Measurements from ENCODE around the gene BMP7. TPM values are rescaled to one million over a fixed set of nuclear protein-coding genes. Genes with fewer than 3 reads are reported as not detected.

BMP7 gene
- total and polyA plus RNA-seq, 9 donors, result 0.07 to 19.4 (median 0.83) TPM

DNA sequence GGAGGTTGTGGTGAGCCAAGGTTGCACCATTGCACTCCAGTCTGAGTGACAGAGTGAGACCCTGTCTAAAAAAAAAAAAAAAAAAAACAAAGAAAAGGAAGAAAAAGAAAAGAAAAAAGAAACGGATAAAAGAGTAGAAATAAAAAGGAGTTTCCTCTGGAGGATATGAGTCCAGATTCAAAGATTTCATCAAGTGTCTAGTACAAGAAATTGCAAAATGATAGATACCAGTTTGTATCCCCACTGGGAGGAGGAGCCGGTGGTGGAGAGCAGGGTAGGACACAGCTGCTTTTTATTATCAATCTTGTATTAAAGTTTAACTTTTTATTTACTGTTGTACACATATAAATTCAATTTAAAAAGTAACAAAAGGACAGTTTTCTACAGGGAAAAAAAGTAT, 113.9 kb downstream of the BMP7 start:
- Histone ChIP-seq H3K4me3 (no peak overlapping the region), H3K36me3 (no peaks in the 10 kb centered on the region), H3K27me3 (no peaks in the 10 kb centered on the region), H3K4me1 (ENCODE audit: insufficient read depth) (no peaks in the 10 kb centered on the region), H3K9me3 (no peaks in the 10 kb centered on the region), H3K27ac (no peak overlapping the region)
- no peak for TF ChIP-seq EP300 (IDR thresholded peaks at IDR 0.05)
- no peak for TF ChIP-seq POLR2A (IDR thresholded peaks at IDR 0.05)
- TF ChIP-seq, protein P1, sequence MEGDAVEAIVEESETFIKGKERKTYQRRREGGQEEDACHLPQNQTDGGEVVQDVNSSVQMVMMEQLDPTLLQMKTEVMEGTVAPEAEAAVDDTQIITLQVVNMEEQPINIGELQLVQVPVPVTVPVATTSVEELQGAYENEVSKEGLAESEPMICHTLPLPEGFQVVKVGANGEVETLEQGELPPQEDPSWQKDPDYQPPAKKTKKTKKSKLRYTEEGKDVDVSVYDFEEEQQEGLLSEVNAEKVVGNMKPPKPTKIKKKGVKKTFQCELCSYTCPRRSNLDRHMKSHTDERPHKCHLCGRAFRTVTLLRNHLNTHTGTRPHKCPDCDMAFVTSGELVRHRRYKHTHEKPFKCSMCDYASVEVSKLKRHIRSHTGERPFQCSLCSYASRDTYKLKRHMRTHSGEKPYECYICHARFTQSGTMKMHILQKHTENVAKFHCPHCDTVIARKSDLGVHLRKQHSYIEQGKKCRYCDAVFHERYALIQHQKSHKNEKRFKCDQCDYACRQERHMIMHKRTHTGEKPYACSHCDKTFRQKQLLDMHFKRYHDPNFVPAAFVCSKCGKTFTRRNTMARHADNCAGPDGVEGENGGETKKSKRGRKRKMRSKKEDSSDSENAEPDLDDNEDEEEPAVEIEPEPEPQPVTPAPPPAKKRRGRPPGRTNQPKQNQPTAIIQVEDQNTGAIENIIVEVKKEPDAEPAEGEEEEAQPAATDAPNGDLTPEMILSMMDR (IDR thresholded peaks at IDR 0.05), result no peak
- 34 to 59% (median 48%) methylated on average over 2 of the region's 2 CpGs for WGBS, 3 donors
- intact Hi-C loops (cut with DNase I), result no loop called here
- no peak for DNase-seq

DNA sequence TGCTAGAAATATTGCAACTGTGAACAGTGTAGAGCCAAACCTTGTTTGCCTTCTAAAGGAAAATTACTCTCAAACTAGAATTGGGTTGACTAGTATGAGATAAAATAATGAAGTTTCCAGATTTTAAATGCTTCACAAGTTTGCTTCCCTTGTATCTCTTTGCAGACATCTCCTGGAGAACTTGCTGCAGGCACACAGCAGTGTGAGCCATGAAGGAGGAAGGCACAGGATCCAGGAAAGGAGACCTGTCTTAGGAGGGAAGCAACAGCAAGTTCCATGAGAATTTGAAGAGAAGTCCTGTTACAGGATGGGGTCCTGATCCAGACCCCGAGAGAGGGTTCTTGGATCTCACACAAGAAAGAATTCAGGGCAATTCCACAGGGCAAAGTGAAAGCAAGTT, 115.9 kb downstream of the BMP7 start:
- no peak overlapping the region for H3K4me3 ChIP-seq
- H3K27me3 ChIP-seq, result no peaks in the 10 kb centered on the region
- DNase-seq, result no peak
- no peaks in the 10 kb centered on the region for H3K4me1 ChIP-seq (ENCODE audit: insufficient read depth)
- intact Hi-C loops (cut with DNase I), result no loop called here
- no peaks in the 10 kb centered on the region for H3K36me3 ChIP-seq
- WGBS, 3 donors, result 60 to 83% (median 81%) methylated on average over 1 of the region's 1 CpG
- TF ChIP-seq POLR2A (IDR thresholded peaks at IDR 0.05) (no peak), EP300 (IDR thresholded peaks at IDR 0.05) (no peak)
- TF ChIP-seq, protein P1 (IDR thresholded peaks at IDR 0.05), result no peak
- H3K27ac ChIP-seq, result no peak overlapping the region
- no peaks in the 10 kb centered on the region for H3K9me3 ChIP-seq

DNA sequence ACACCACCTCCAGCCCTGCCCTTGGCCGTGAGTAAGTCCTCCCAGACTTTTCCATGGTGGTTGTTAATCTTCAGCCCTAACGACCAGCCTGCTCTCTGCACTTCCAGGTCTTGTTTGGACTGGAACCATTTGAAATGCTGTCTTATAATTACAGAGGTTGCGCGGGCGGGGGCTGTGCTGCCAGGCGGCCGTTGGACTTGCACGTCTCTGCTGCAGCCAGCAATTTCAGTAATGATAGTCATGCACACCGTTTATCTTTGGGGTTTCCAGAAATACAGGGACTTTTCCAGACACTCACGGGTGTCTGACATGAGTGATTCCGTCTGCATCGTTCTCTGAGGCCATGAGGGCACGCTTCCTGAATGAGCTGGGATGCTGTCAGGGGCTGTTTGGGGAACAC, 118.2 kb downstream of the BMP7 start:
- DNase-seq, result no peak
- H3K36me3 ChIP-seq, result no peaks in the 10 kb centered on the region
- WGBS, 3 donors, result 6 to 15% (median 7%) methylated on average over 13 of the region's 13 CpGs
- no peak overlapping the region for H3K4me3 ChIP-seq
- intact Hi-C loops (cut with DNase I), result no loop called here
- H3K4me1 ChIP-seq (ENCODE audit: insufficient read depth), result no peaks in the 10 kb centered on the region
- H3K9me3 ChIP-seq, result no peaks in the 10 kb centered on the region
- H3K27me3 ChIP-seq, result no peaks in the 10 kb centered on the region
- no peak overlapping the region for H3K27ac ChIP-seq
- no peak for TF ChIP-seq POLR2A (IDR thresholded peaks at IDR 0.05)
- no peak for TF ChIP-seq EP300 (IDR thresholded peaks at IDR 0.05)
- TF ChIP-seq, protein P1 (IDR thresholded peaks at IDR 0.05), result no peak

DNA sequence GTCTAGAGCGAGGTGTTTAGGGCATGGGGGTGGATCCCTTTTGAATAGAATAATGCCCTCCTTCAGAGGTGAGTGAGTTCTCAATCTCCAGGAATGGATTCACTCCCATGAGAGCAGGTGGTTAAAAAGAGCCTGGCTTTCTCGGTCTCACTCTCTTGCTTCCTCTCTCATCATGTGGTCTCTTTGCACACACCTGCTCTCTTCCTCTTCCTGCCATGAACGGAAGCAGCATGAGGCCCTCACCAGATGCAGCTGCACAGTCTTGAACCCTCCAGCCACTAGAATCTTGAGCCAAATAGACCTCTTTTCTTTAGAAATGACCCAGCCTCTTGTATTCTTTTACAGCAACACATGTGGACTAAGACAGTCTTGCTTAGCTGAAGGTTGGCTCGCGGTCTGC, 119.3 kb downstream of the BMP7 start:
- Histone ChIP-seq H3K9me3 (no peaks in the 10 kb centered on the region), H3K27me3 (no peaks in the 10 kb centered on the region), H3K4me1 (ENCODE audit: insufficient read depth) (no peaks in the 10 kb centered on the region), H3K4me3 (no peak overlapping the region), H3K36me3 (no peaks in the 10 kb centered on the region), H3K27ac (no peak overlapping the region)
- no peak for DNase-seq
- TF ChIP-seq POLR2A (IDR thresholded peaks at IDR 0.05) (no peak), EP300 (IDR thresholded peaks at IDR 0.05) (no peak)
- TF ChIP-seq, protein P1 (IDR thresholded peaks at IDR 0.05), result no peak
- intact Hi-C loops (cut with DNase I), result no loop called here
- WGBS, 3 donors, result 78 to 82% (median 79%) methylated on average over 5 of the region's 5 CpGs

DNA sequence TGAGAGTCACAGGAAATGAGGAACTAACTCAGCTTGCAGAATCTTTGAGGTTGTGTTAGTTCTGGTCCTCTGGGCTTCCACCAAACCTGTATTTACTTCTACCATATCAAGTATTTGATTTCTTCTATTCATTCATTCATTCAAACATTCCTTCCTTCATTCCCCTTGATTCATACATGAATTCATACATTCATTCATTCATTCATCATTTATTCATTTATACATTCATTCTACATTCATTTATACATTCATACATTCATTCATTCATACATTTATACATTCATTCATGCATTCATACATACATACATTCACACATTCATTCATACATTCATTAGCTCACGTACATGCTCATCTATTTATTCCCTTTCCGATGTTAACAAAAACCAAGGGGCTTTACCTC, 120.3 kb downstream of the BMP7 start:
- TF ChIP-seq EP300 (IDR thresholded peaks at IDR 0.05), result no peak
- WGBS, 3 donors, result 89 to 96% (median 95%) methylated on average over 2 of the region's 2 CpGs
- H3K4me1 ChIP-seq (ENCODE audit: insufficient read depth), result no peaks in the 10 kb centered on the region
- no peaks in the 10 kb centered on the region for H3K27me3 ChIP-seq
- H3K36me3 ChIP-seq, result no peaks in the 10 kb centered on the region
- H3K9me3 ChIP-seq, result no peaks in the 10 kb centered on the region
- H3K27ac ChIP-seq, result no peak overlapping the region
- intact Hi-C loops (cut with DNase I), result no loop called here
- no peak overlapping the region for H3K4me3 ChIP-seq
- DNase-seq, result no peak
